OCI-LY7 (cell line): ENCODE results near the gene FNBP1.
"Not testable (repeated sequence)": the region's sequence is repeated elsewhere in the genome, so short reads cannot be mapped to it uniquely, and the experiment has no call there.

ENCODE experiments used
- CTCF ChIP-seq: fragments of 200-600 bp; sonication (generic); conservative IDR thresholded peaks from 2 replicates; pipeline ENCODE4 v1.5.1; 2014; ENCODE audit warnings: mild to moderate bottlenecking, antibody characterized with exemption, low read length, moderate library complexity, mixed read lengths
- EZH2phosphoT487 ChIP-seq: fragments of 200-600 bp; sonication (generic); IDR thresholded peaks from 2 replicates; pipeline ENCODE4 v1.6.1; 2018; ENCODE audit warnings: low read depth, borderline replicate concordance, mild to moderate bottlenecking, mixed run types, antibody characterized with exemption, low read length, moderate library complexity, mixed read lengths

- not testable (repeated sequence) for TF ChIP-seq CTCF, EZH2phosphoT487
These were observed 21.1 kb downstream of the FNBP1 start for GRCh38 chr9:130021842-130022241.
